Cardiac muscle cell (in vitro differentiated cells and primary cell): ENCODE data around the gene PPIG. TPM values are rescaled to one million over a fixed set of nuclear protein-coding genes. Genes with fewer than 3 reads are reported as not detected.
A peak's percentile ranks its signal among the peaks of the same experiment; 100 is the strongest.

Experiments
- DNase-seq, 2 donors: peaks; one replicate each; pipeline versions ENCODE4 v3.0.0 to v3.0.0-alpha.2; 2010 to 2017; ENCODE audit warnings: low read depth in 1 of 2, low spot score in 1 of 2
- H3K27ac ChIP-seq: fragments of 200-600 bp; sonication (generic); 2 replicates; pipeline ENCODE4 v1.5.1; 2016
- H3K27me3 ChIP-seq: fragments of 200-600 bp; sonication (generic); 2 replicates; pipeline ENCODE4 v1.6.0; 2016; ENCODE audit warnings: control low read depth
- H3K36me3 ChIP-seq: fragments of 200-600 bp; sonication (generic); 2 replicates; pipeline ENCODE4 v1.5.1; 2016; ENCODE audit warnings: control low read depth
- H3K4me1 ChIP-seq: fragments of 200-600 bp; sonication (generic); 2 replicates; pipeline ENCODE4 v1.8.1; 2017; ENCODE audit warnings: low read depth, mild to moderate bottlenecking, mixed run types
- H3K4me3 ChIP-seq: fragments of 200-600 bp; sonication (generic); 2 replicates; pipeline ENCODE4 v1.5.1; 2016; ENCODE audit warnings: mild to moderate bottlenecking
- H3K9me3 ChIP-seq: fragments of 200-600 bp; sonication (generic); 2 replicates; pipeline ENCODE4 v1.5.1; 2017; ENCODE audit warnings: low read depth, mild to moderate bottlenecking, control low read depth
- CTCF ChIP-seq: IDR thresholded peaks from 2 replicates; pipeline ENCODE4 v1.5.1; 2012; ENCODE audit warnings: low read depth, mild to moderate bottlenecking, low read length
- polyA plus RNA-seq: library from polyadenylated mRNA; unstranded; fragments of >200 nt; fragmentation: Nextera tagmentation; extraction: Ambion mirVana; gene quantifications from 2 replicates; pipeline ENCODE4 v1.2.1, GENCODE V29; 2016
- total RNA-seq: library from RNA; depleted of rRNA; stranded (reverse); fragments of >200 nt; gene quantifications from 2 replicates; pipeline ENCODE4 v1.2.3, GENCODE V29; 2016

Gene PPIG
- total and polyA plus RNA-seq, 2 experiments from 2014 or later: 24.7 to 70.0 TPM

GRCh38 chr2:169625781-169626180 is 41.6 kb downstream of the PPIG start:
- Histone ChIP-seq H3K27me3 (no peaks in the 10 kb centered on the region), H3K4me3 (no peak overlapping the region), H3K27ac (no peak overlapping the region), H3K36me3 (peaks cover 13% of the 10 kb centered on the region), H3K9me3 (no peaks in the 10 kb centered on the region), H3K4me1 (no peaks in the 10 kb centered on the region)
- no peak for TF ChIP-seq CTCF
- DNase-seq: no peak

- no peak for DNase-seq
- H3K27me3 ChIP-seq: no peaks in the 10 kb centered on the region
- no peaks in the 10 kb centered on the region for H3K4me1 ChIP-seq
- H3K4me3 ChIP-seq: no peak overlapping the region
- H3K27ac ChIP-seq: no peak overlapping the region
- H3K36me3 ChIP-seq: peaks cover 47% of the 10 kb centered on the region
- no peak for TF ChIP-seq CTCF
- H3K9me3 ChIP-seq: no peaks in the 10 kb centered on the region
Observed at GRCh38 chr2:169636440-169637097, 52.4 kb downstream of the PPIG start.

- no peak overlapping the region for H3K27ac ChIP-seq
- no peaks in the 10 kb centered on the region for H3K4me1 ChIP-seq
- peaks cover 41% of the 10 kb centered on the region for H3K36me3 ChIP-seq
- peak in 1 of 2 donors; percentile 76 for DNase-seq
- no peak for TF ChIP-seq CTCF
- H3K27me3 ChIP-seq: no peaks in the 10 kb centered on the region
- H3K9me3 ChIP-seq: no peaks in the 10 kb centered on the region
- no peak overlapping the region for H3K4me3 ChIP-seq
Observed at GRCh38 chr2:169637620-169638019, 53.5 kb downstream of the PPIG start.

GRCh38 chr2:169640104-169640503 is 56.0 kb downstream of the PPIG start:
- no peaks in the 10 kb centered on the region for H3K9me3 ChIP-seq
- H3K36me3 ChIP-seq: peaks cover 24% of the 10 kb centered on the region
- H3K4me1 ChIP-seq: no peaks in the 10 kb centered on the region
- DNase-seq: no peak
- H3K4me3 ChIP-seq: no peak overlapping the region
- no peak overlapping the region for H3K27ac ChIP-seq
- no peak for TF ChIP-seq CTCF
- no peaks in the 10 kb centered on the region for H3K27me3 ChIP-seq

- no peak for TF ChIP-seq CTCF
- no peaks in the 10 kb centered on the region for H3K4me1 ChIP-seq
- no peaks in the 10 kb centered on the region for H3K9me3 ChIP-seq
- DNase-seq: no peak
- H3K27me3 ChIP-seq: no peaks in the 10 kb centered on the region
- peaks cover 14% of the 10 kb centered on the region for H3K36me3 ChIP-seq
- no peak overlapping the region for H3K27ac ChIP-seq
- no peak overlapping the region for H3K4me3 ChIP-seq
Observed at GRCh38 chr2:169641464-169641863, 57.3 kb downstream of the PPIG start.
